WTC11 (cell line): ENCODE data around the gene DSC3. TPM values are rescaled to one million over a fixed set of nuclear protein-coding genes. Genes with fewer than 3 reads are reported as not detected.

Source experiments
- ATAC-seq: fragments of 200-7000 bp; cut with Tn5 transposase; 2 replicates; pipeline ENCODE4 v1.10.0; 2021; ENCODE audit warnings: mild to moderate bottlenecking, moderate library complexity
- CTCF ChIA-PET: fragments of 300-600 bp; sonication (Branson Sonifier 250); formaldehyde crosslinking; loops from one replicate; lab custom pipeline; 2021; ENCODE audit warnings: antibody characterized with exemption; lab: Charles Lee
- POLR2A ChIA-PET: fragments of 350-600 bp; sonication (Branson Sonifier 250); formaldehyde crosslinking; loops from one replicate; lab custom pipeline; 2021; ENCODE audit warnings: antibody characterized with exemption; lab: Charles Lee
- DNase-seq: peaks from one replicate; pipeline ENCODE4 v3.0.0; 2021; ENCODE audit warnings: low spot score
- H3K27ac Mint-ChIP-seq: 2 replicates; pipeline ENCODE4 v1.8.0; 2021; ENCODE audit warnings: mixed read lengths
- H3K27me3 Mint-ChIP-seq: 2 replicates; pipeline ENCODE4 v1.8.0; 2021; ENCODE audit warnings: low read depth, mild to moderate bottlenecking, moderate library complexity, mixed read lengths
- H3K36me3 Mint-ChIP-seq: 2 replicates; pipeline ENCODE4 v1.8.0; 2021; ENCODE audit warnings: mixed read lengths
- H3K4me1 Mint-ChIP-seq: 2 replicates; pipeline ENCODE4 v1.8.0; 2022; ENCODE audit warnings: mixed read lengths
- H3K4me3 Mint-ChIP-seq: 2 replicates; pipeline ENCODE4 v1.8.0; 2021; ENCODE audit warnings: mild to moderate bottlenecking, moderate library complexity, mixed read lengths
- H3K9me3 Mint-ChIP-seq: 2 replicates; pipeline ENCODE4 v1.8.0; 2021; ENCODE audit warnings: mixed read lengths
- ATF1 ChIP-seq: sonication (generic); formaldehyde crosslinking; IDR thresholded peaks from 2 replicates; pipeline ENCODE4 v1.8.1; 2023; ENCODE audit warnings: mild to moderate bottlenecking, moderate library complexity, missing genetic modification reagents
- ETV6 ChIP-seq: sonication (generic); formaldehyde crosslinking; IDR thresholded peaks from 2 replicates; pipeline ENCODE4 v1.8.1; 2022; ENCODE audit warnings: mild to moderate bottlenecking, missing genetic modification reagents
- FOXJ3 ChIP-seq: sonication (generic); formaldehyde crosslinking; IDR thresholded peaks from 2 replicates; pipeline ENCODE4 v1.9.0; 2021; ENCODE audit warnings: missing genetic modification reagents, mild to moderate bottlenecking, borderline replicate concordance
- NFYB ChIP-seq: sonication (generic); formaldehyde crosslinking; conservative IDR thresholded peaks from 2 replicates; pipeline ENCODE4 v1.8.0; 2022; ENCODE audit warnings: low read depth, missing genetic modification reagents
- NR3C1 ChIP-seq: sonication (generic); formaldehyde crosslinking; conservative IDR thresholded peaks from 2 replicates; pipeline ENCODE4 v1.8.1; 2023; ENCODE audit warnings: low read depth, mild to moderate bottlenecking, missing genetic modification reagents
- TCF7 ChIP-seq: sonication (generic); formaldehyde crosslinking; IDR thresholded peaks from 2 replicates; pipeline ENCODE4 v1.8.0; 2022; ENCODE audit warnings: mild to moderate bottlenecking, low read depth, missing genetic modification reagents, moderate library complexity
- ZBTB21 ChIP-seq: sonication (generic); formaldehyde crosslinking; IDR thresholded peaks from 2 replicates; pipeline ENCODE4 v1.8.1; 2023; ENCODE audit warnings: mild to moderate bottlenecking, missing genetic modification reagents, borderline replicate concordance
- ZNF121 ChIP-seq: sonication (generic); formaldehyde crosslinking; IDR thresholded peaks from 2 replicates; pipeline ENCODE4 v1.8.0; 2023; ENCODE audit warnings: missing genetic modification reagents
- ZNF232 ChIP-seq: sonication (generic); formaldehyde crosslinking; IDR thresholded peaks from 2 replicates; pipeline ENCODE4 v1.8.0; 2022; ENCODE audit warnings: mild to moderate bottlenecking, missing genetic modification reagents
- ZNF396 ChIP-seq: fragments of 250-450 bp; sonication (Bioruptor Pico); IDR thresholded peaks from 2 replicates; pipeline ENCODE4 v1.8.0; 2021; ENCODE audit warnings: mild to moderate bottlenecking, moderate library complexity, borderline replicate concordance
- ZNF671 ChIP-seq: fragments of 250-450 bp; sonication (Bioruptor Pico); IDR thresholded peaks from 2 replicates; pipeline ENCODE4 v1.8.0; 2021; ENCODE audit warnings: mild to moderate bottlenecking
- total RNA-seq: library from RNA; stranded (reverse); gene quantifications from 3 replicates; pipeline ENCODE4 v1.2.3, GENCODE V29; 2021
- TF ChIP-seq, protein P1 (sequence below): sonication (generic); formaldehyde crosslinking; IDR thresholded peaks from 2 replicates; pipeline ENCODE4 v1.8.0; 2023; ENCODE audit warnings: missing genetic modification reagents, mild to moderate bottlenecking, borderline replicate concordance
- TF ChIP-seq, protein P2 (sequence below): sonication (generic); formaldehyde crosslinking; IDR thresholded peaks from 2 replicates; pipeline ENCODE4 v1.8.1; 2023; ENCODE audit warnings: mild to moderate bottlenecking, moderate library complexity, missing genetic modification reagents
- TF ChIP-seq, protein P3 (sequence below): fragments of 250-450 bp; sonication (Bioruptor Pico); IDR thresholded peaks from 2 replicates; pipeline ENCODE4 v1.9.0; 2021; ENCODE audit warnings: mild to moderate bottlenecking
- TF ChIP-seq, protein P4 (sequence below): sonication (generic); formaldehyde crosslinking; IDR thresholded peaks from 2 replicates; pipeline ENCODE4 v1.8.1; 2023; ENCODE audit warnings: mild to moderate bottlenecking, missing genetic modification reagents
- TF ChIP-seq, protein P5 (sequence below): fragments of 250-450 bp; sonication (Bioruptor Pico); IDR thresholded peaks from 2 replicates; pipeline ENCODE4 v1.9.0; 2021; ENCODE audit warnings: moderate library complexity, mild to moderate bottlenecking, inconsistent platforms, borderline replicate concordance
- TF ChIP-seq, protein P6 (sequence below): sonication (generic); formaldehyde crosslinking; IDR thresholded peaks from 2 replicates; pipeline ENCODE4 v1.8.1; 2022; ENCODE audit warnings: mild to moderate bottlenecking, moderate library complexity, missing genetic modification reagents
- TF ChIP-seq, protein P7 (sequence below): sonication (generic); formaldehyde crosslinking; IDR thresholded peaks from 2 replicates; pipeline ENCODE4 v1.8.0; 2022; ENCODE audit warnings: missing genetic modification reagents

DSC3 gene
- total RNA-seq, 1 experiment from 2014 or later = 2.6 TPM

DNA sequence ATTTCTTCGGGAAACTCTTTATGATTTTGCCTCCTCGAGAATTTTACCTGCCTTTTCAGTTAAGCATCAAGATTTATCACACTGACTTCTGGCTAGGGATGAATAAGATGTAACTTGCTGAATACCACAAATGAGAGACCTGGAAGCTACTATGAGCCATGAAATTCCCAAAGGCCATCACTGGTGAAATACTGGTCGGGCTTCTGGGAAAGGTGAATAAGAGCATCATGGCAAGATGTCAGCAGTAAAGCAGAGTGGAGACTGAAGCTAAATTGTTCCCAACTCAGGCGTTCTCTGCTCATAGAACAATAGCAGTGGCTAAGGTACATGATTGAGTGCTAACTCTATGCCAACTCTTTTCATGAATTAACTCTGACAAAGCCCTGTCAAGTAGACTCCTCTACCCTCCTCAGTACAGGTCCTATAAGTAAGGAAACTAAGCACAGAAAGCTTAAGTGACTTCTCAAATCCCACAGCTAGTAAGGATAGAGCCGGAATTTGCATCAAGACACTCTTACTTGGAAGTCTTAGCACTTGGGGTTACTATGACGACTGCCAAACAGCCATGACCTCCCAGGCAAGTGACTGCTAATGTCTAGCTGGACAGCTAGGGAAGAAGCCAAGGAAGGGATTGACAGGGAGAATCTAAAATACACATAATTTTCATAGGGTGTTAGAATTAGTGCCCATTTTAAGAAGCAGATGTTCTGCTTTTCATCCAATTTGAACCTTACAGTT is 22.7 kb upstream of the DSC3 start:
- Mint-ChIP-seq H3K27me3 (no peaks in the 10 kb centered on the region), H3K27ac (peak overlapping the region; percentile 51; the same call in 1 of the 2 replicates), H3K9me3 (no peaks in the 10 kb centered on the region), H3K4me3 (no peak overlapping the region), H3K36me3 (peaks cover 14% of the 10 kb centered on the region), H3K4me1 (peaks cover 9% of the 10 kb centered on the region; the same call in 1 of the 2 replicates)
- DNase-seq (no peak), ATAC-seq (peak; percentile 69)
- POLR2A ChIA-PET = no interaction called here
- TF ChIP-seq NR3C1 (CRISPR knock-in tag) (no peak), NFYB (CRISPR knock-in tag) (no peak), TCF7 (CRISPR knock-in tag) (no peak), ETV6 (CRISPR knock-in tag) (no peak), ZBTB21 (CRISPR knock-in tag) (no peak), ZNF671 (CRISPR knock-in tag) (no peak), ZNF396 (CRISPR knock-in tag) (no peak), ZNF232 (CRISPR knock-in tag) (no peak), FOXJ3 (no peak), ATF1 (no peak), ZNF121 (no peak)
- TF ChIP-seq, protein P1, sequence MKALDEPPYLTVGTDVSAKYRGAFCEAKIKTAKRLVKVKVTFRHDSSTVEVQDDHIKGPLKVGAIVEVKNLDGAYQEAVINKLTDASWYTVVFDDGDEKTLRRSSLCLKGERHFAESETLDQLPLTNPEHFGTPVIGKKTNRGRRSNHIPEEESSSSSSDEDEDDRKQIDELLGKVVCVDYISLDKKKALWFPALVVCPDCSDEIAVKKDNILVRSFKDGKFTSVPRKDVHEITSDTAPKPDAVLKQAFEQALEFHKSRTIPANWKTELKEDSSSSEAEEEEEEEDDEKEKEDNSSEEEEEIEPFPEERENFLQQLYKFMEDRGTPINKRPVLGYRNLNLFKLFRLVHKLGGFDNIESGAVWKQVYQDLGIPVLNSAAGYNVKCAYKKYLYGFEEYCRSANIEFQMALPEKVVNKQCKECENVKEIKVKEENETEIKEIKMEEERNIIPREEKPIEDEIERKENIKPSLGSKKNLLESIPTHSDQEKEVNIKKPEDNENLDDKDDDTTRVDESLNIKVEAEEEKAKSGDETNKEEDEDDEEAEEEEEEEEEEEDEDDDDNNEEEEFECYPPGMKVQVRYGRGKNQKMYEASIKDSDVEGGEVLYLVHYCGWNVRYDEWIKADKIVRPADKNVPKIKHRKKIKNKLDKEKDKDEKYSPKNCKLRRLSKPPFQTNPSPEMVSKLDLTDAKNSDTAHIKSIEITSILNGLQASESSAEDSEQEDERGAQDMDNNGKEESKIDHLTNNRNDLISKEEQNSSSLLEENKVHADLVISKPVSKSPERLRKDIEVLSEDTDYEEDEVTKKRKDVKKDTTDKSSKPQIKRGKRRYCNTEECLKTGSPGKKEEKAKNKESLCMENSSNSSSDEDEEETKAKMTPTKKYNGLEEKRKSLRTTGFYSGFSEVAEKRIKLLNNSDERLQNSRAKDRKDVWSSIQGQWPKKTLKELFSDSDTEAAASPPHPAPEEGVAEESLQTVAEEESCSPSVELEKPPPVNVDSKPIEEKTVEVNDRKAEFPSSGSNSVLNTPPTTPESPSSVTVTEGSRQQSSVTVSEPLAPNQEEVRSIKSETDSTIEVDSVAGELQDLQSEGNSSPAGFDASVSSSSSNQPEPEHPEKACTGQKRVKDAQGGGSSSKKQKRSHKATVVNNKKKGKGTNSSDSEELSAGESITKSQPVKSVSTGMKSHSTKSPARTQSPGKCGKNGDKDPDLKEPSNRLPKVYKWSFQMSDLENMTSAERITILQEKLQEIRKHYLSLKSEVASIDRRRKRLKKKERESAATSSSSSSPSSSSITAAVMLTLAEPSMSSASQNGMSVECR = no peak
- TF ChIP-seq, protein P2, sequence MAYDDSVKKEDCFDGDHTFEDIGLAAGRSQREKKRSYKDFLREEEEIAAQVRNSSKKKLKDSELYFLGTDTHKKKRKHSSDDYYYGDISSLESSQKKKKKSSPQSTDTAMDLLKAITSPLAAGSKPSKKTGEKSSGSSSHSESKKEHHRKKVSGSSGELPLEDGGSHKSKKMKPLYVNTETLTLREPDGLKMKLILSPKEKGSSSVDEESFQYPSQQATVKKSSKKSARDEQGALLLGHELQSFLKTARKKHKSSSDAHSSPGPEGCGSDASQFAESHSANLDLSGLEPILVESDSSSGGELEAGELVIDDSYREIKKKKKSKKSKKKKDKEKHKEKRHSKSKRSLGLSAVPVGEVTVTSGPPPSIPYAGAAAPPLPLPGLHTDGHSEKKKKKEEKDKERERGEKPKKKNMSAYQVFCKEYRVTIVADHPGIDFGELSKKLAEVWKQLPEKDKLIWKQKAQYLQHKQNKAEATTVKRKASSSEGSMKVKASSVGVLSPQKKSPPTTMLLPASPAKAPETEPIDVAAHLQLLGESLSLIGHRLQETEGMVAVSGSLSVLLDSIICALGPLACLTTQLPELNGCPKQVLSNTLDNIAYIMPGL (CRISPR knock-in tag) = no peak
- TF ChIP-seq, protein P3, sequence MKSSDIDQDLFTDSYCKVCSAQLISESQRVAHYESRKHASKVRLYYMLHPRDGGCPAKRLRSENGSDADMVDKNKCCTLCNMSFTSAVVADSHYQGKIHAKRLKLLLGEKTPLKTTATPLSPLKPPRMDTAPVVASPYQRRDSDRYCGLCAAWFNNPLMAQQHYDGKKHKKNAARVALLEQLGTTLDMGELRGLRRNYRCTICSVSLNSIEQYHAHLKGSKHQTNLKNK (CRISPR knock-in tag) = no peak
- TF ChIP-seq, protein P4, sequence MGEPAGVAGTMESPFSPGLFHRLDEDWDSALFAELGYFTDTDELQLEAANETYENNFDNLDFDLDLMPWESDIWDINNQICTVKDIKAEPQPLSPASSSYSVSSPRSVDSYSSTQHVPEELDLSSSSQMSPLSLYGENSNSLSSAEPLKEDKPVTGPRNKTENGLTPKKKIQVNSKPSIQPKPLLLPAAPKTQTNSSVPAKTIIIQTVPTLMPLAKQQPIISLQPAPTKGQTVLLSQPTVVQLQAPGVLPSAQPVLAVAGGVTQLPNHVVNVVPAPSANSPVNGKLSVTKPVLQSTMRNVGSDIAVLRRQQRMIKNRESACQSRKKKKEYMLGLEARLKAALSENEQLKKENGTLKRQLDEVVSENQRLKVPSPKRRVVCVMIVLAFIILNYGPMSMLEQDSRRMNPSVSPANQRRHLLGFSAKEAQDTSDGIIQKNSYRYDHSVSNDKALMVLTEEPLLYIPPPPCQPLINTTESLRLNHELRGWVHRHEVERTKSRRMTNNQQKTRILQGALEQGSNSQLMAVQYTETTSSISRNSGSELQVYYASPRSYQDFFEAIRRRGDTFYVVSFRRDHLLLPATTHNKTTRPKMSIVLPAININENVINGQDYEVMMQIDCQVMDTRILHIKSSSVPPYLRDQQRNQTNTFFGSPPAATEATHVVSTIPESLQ (CRISPR knock-in tag) = no peak
- TF ChIP-seq, protein P5, sequence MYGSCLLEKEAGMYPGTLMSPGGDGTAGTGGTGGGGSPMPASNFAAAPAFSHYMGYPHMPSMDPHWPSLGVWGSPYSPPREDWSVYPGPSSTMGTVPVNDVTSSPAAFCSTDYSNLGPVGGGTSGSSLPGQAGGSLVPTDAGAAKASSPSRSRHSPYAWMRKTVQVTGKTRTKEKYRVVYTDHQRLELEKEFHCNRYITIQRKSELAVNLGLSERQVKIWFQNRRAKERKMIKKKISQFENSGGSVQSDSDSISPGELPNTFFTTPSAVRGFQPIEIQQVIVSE (CRISPR knock-in tag) = no peak
- TF ChIP-seq, protein P6, sequence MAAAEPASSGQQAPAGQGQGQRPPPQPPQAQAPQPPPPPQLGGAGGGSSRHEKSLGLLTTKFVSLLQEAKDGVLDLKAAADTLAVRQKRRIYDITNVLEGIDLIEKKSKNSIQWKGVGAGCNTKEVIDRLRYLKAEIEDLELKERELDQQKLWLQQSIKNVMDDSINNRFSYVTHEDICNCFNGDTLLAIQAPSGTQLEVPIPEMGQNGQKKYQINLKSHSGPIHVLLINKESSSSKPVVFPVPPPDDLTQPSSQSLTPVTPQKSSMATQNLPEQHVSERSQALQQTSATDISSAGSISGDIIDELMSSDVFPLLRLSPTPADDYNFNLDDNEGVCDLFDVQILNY (CRISPR knock-in tag) = no peak
- TF ChIP-seq, protein P7, sequence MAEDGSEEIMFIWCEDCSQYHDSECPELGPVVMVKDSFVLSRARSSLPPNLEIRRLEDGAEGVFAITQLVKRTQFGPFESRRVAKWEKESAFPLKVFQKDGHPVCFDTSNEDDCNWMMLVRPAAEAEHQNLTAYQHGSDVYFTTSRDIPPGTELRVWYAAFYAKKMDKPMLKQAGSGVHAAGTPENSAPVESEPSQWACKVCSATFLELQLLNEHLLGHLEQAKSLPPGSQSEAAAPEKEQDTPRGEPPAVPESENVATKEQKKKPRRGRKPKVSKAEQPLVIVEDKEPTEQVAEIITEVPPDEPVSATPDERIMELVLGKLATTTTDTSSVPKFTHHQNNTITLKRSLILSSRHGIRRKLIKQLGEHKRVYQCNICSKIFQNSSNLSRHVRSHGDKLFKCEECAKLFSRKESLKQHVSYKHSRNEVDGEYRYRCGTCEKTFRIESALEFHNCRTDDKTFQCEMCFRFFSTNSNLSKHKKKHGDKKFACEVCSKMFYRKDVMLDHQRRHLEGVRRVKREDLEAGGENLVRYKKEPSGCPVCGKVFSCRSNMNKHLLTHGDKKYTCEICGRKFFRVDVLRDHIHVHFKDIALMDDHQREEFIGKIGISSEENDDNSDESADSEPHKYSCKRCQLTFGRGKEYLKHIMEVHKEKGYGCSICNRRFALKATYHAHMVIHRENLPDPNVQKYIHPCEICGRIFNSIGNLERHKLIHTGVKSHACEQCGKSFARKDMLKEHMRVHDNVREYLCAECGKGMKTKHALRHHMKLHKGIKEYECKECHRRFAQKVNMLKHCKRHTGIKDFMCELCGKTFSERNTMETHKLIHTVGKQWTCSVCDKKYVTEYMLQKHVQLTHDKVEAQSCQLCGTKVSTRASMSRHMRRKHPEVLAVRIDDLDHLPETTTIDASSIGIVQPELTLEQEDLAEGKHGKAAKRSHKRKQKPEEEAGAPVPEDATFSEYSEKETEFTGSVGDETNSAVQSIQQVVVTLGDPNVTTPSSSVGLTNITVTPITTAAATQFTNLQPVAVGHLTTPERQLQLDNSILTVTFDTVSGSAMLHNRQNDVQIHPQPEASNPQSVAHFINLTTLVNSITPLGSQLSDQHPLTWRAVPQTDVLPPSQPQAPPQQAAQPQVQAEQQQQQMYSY = no peak
- CTCF ChIA-PET = no interaction called here
